AG10803 (cell line): ENCODE measurements around the gene MAGOH.

Experiments
- DNase-seq: peaks from one replicate; pipeline ENCODE4 v3.0.0; 2010; ENCODE audit warnings: low read depth
- H3K4me3 ChIP-seq: 2 replicates; pipeline ENCODE4 v1.5.1; 2011; ENCODE audit warnings: mild to moderate bottlenecking, low read length, control low read depth
- TF ChIP-seq, protein P1 (sequence below): conservative IDR thresholded peaks from 2 replicates; pipeline ENCODE4 v1.5.1; 2011; ENCODE audit warnings: mild to moderate bottlenecking, low read length, control low read depth, inconsistent platforms

The MAGOH gene

DNA sequence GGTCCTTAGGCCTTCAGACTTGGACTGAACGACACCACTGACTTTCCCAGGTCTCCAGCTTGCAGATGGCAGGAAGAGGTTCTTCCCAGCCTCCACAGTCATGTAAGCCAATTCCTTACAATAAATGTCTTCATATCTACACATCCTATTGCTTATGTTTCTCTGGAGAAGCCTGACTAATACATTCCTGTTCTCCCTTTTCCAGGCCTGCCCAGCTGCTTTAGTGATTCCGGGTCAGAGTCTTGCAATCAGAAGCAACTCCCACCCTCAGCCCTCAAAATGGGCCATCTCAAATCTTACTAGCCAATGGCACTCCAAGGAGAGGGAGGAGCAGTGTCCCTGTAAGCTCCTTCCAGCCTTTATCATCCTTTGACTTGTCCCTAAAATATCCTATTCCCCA, 58.1 kb downstream of the MAGOH start:
- TF ChIP-seq, protein P1, sequence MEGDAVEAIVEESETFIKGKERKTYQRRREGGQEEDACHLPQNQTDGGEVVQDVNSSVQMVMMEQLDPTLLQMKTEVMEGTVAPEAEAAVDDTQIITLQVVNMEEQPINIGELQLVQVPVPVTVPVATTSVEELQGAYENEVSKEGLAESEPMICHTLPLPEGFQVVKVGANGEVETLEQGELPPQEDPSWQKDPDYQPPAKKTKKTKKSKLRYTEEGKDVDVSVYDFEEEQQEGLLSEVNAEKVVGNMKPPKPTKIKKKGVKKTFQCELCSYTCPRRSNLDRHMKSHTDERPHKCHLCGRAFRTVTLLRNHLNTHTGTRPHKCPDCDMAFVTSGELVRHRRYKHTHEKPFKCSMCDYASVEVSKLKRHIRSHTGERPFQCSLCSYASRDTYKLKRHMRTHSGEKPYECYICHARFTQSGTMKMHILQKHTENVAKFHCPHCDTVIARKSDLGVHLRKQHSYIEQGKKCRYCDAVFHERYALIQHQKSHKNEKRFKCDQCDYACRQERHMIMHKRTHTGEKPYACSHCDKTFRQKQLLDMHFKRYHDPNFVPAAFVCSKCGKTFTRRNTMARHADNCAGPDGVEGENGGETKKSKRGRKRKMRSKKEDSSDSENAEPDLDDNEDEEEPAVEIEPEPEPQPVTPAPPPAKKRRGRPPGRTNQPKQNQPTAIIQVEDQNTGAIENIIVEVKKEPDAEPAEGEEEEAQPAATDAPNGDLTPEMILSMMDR, result no peak

More for the DNA sequence above, 58.1 kb downstream of the MAGOH start:
- no peak overlapping the region for H3K4me3 ChIP-seq
- peak; percentile 68 for DNase-seq
